Hepatocyte (in vitro differentiated cells): ENCODE results near the gene KY. TPM values are rescaled to one million over a fixed set of nuclear protein-coding genes. Genes with fewer than 3 reads are reported as not detected.

Source experiments
- DNase-seq: peaks from one replicate; pipeline ENCODE4 v3.0.0-alpha.2; 2016; ENCODE audit warnings: low spot score
- H2AFZ ChIP-seq: fragments of 200-600 bp; sonication (generic); 2 replicates; pipeline ENCODE4 v1.6.0; 2016; ENCODE audit warnings: antibody characterized with exemption, mild to moderate bottlenecking
- H3K27ac ChIP-seq: fragments of 200-600 bp; sonication (generic); 2 replicates; pipeline ENCODE4 v1.5.1; 2016; ENCODE audit warnings: mild to moderate bottlenecking
- H3K27me3 ChIP-seq: fragments of 200-600 bp; sonication (generic); 2 replicates; pipeline ENCODE4 v1.6.1; 2016
- H3K36me3 ChIP-seq: fragments of 200-600 bp; sonication (generic); replicated peaks from 2 replicates; pipeline ENCODE4 v1.5.1; 2016; ENCODE audit warnings: low read depth; ENCODE audit not compliant: insufficient read depth
- H3K4me1 ChIP-seq: fragments of 200-600 bp; sonication (generic); 2 replicates; pipeline ENCODE4 v1.5.1; 2016; ENCODE audit warnings: mild to moderate bottlenecking, moderate library complexity; ENCODE audit not compliant: insufficient read depth
- H3K4me2 ChIP-seq: fragments of 200-600 bp; sonication (generic); 2 replicates; pipeline ENCODE4 v1.6.0; 2016
- H3K4me3 ChIP-seq: fragments of 200-600 bp; sonication (generic); 2 replicates; pipeline ENCODE4 v1.5.1; 2016; ENCODE audit warnings: mild to moderate bottlenecking
- H3K79me2 ChIP-seq: fragments of 200-600 bp; sonication (generic); 2 replicates; pipeline ENCODE4 v1.6.0; 2017; ENCODE audit warnings: mild to moderate bottlenecking
- H3K9me2 ChIP-seq: fragments of 200-600 bp; sonication (generic); replicated peaks from 2 replicates; pipeline ENCODE4 v1.6.0; 2017; ENCODE audit warnings: mild to moderate bottlenecking; ENCODE audit not compliant: insufficient read depth
- H3K9me3 ChIP-seq: fragments of 200-600 bp; sonication (generic); 2 replicates; pipeline ENCODE4 v1.5.1; 2016; ENCODE audit warnings: low read depth, mild to moderate bottlenecking
- H4K20me1 ChIP-seq: fragments of 200-600 bp; sonication (generic); 2 replicates; pipeline ENCODE4 v1.6.0; 2016; ENCODE audit warnings: mild to moderate bottlenecking; ENCODE audit not compliant: insufficient read depth, poor library complexity, severe bottlenecking
- EZH2 ChIP-seq: fragments of 200-600 bp; sonication (generic); IDR thresholded peaks from 2 replicates; pipeline ENCODE4 v1.6.1; 2016; ENCODE audit warnings: antibody characterized with exemption, mild to moderate bottlenecking, borderline replicate concordance
- EZH2phosphoT487 ChIP-seq: fragments of 200-600 bp; sonication (generic); IDR thresholded peaks from one replicate; pipeline ENCODE4 v1.6.1; 2018; ENCODE audit warnings: antibody characterized with exemption, mild to moderate bottlenecking, low read depth, moderate library complexity; ENCODE audit not compliant: unreplicated experiment, severe bottlenecking
- WGBS: methylation state at CpG from one replicate; pipeline ENCODE4 v1.1.6; 2016; ENCODE audit warnings: low lambda C conversion rate; ENCODE audit errors: missing lambda C conversion rate; 5-methylcytosine and 5-hydroxymethylcytosine counted together
- polyA plus RNA-seq: library from polyadenylated mRNA; unstranded; fragments of >200 nt; fragmentation: Nextera tagmentation; extraction: Ambion mirVana; gene quantifications from 2 replicates; pipeline ENCODE4 v1.2.1, GENCODE V29; 2016
- total RNA-seq: library from RNA; depleted of rRNA; stranded (reverse); fragments of >200 nt; gene quantifications from 2 replicates; pipeline ENCODE4 v1.2.3, GENCODE V29; 2014
- TF ChIP-seq, protein P1 (sequence below): fragments of 200-600 bp; sonication (generic); IDR thresholded peaks from 2 replicates; pipeline ENCODE4 v1.5.1; 2016; ENCODE audit warnings: antibody characterized with exemption, mild to moderate bottlenecking; ENCODE audit not compliant: poor library complexity

KY gene
- total and polyA plus RNA-seq, 2 experiments from 2014 or later = 0.53 to 1.6 TPM

DNA sequence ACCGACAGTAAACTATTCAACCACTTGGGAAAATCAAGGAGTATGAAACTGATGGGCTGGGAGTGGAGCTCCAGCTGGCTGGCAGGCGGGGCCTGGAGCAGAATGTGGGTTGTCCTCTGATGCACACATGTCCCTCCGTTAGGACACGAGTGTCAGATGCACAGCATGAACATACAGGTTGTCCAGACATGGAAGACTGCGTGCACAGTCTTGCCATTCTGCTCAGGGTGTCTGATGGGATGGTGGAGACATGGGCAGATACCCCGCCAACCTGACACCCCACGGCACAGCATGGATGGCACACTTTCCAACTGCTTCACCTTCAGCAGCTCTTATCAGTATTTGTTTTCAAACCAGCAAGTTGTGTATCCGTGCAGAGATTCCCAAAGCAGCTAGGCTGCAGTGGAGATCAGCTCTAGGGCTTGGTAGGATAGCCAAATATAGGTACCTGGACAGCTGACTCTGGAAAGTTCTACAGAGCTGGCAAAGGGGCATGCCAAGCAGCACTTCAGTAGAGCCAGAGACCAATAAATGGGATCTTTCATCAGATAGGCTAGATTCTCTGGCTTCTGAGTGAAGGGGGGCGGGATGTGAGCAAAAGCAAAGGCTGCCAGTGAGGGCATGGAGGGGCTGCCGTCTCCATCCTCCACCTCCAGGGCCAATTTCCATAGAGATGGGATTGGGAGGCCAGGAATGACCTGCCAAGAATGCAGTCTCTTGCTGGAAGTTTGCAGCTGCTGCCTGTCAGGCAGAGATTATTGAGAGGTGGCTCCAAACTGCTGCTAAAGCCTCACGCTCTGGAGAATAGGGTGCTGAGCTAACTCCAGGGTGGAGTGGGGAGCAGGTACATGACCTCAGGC lies 47.2 kb upstream of the KY start:
- H3K79me2 ChIP-seq = no peaks in the 10 kb centered on the region
- WGBS = 87% methylated on average over 11 of the region's 11 CpGs

GRCh38 chr3:134696155-134696554 lies 45.3 kb upstream of the KY start:
- H3K27ac ChIP-seq = no peak overlapping the region
- H2AFZ ChIP-seq = no peak overlapping the region
- H3K9me2 ChIP-seq = no peaks in the 10 kb centered on the region
- 91% methylated on average over 4 of the region's 4 CpGs for WGBS
- H3K4me3 ChIP-seq = no peak overlapping the region
- H3K36me3 ChIP-seq = no peaks in the 10 kb centered on the region
- H3K4me1 ChIP-seq = no peaks in the 10 kb centered on the region
- no peak overlapping the region for H3K4me2 ChIP-seq
- H3K79me2 ChIP-seq = no peaks in the 10 kb centered on the region
- TF ChIP-seq, protein P1, sequence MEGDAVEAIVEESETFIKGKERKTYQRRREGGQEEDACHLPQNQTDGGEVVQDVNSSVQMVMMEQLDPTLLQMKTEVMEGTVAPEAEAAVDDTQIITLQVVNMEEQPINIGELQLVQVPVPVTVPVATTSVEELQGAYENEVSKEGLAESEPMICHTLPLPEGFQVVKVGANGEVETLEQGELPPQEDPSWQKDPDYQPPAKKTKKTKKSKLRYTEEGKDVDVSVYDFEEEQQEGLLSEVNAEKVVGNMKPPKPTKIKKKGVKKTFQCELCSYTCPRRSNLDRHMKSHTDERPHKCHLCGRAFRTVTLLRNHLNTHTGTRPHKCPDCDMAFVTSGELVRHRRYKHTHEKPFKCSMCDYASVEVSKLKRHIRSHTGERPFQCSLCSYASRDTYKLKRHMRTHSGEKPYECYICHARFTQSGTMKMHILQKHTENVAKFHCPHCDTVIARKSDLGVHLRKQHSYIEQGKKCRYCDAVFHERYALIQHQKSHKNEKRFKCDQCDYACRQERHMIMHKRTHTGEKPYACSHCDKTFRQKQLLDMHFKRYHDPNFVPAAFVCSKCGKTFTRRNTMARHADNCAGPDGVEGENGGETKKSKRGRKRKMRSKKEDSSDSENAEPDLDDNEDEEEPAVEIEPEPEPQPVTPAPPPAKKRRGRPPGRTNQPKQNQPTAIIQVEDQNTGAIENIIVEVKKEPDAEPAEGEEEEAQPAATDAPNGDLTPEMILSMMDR = no peak
- TF ChIP-seq EZH2phosphoT487 (no peak), EZH2 (no peak)
- no peak for DNase-seq
- no peaks in the 10 kb centered on the region for H3K9me3 ChIP-seq
- H3K27me3 ChIP-seq = no peaks in the 10 kb centered on the region
- no peaks in the 10 kb centered on the region for H4K20me1 ChIP-seq

More for the DNA sequence above, 47.2 kb upstream of the KY start:
- Histone ChIP-seq H3K9me3 (no peaks in the 10 kb centered on the region), H3K9me2 (no peaks in the 10 kb centered on the region), H3K4me1 (no peaks in the 10 kb centered on the region), H3K4me2 (no peak overlapping the region), H3K4me3 (no peak overlapping the region), H4K20me1 (no peaks in the 10 kb centered on the region), H3K36me3 (no peaks in the 10 kb centered on the region), H3K27me3 (no peaks in the 10 kb centered on the region), H2AFZ (no peak overlapping the region), H3K27ac (no peak overlapping the region)
- no peak for DNase-seq
- no peak for TF ChIP-seq EZH2

GRCh38 chr3:134694946-134695543 lies 44.2 kb upstream of the KY start:
- no peaks in the 10 kb centered on the region for H3K9me3 ChIP-seq
- no peak overlapping the region for H3K27ac ChIP-seq
- TF ChIP-seq EZH2phosphoT487 = no peak
- TF ChIP-seq, protein P1 = no peak
- no peak for TF ChIP-seq EZH2
- no peaks in the 10 kb centered on the region for H4K20me1 ChIP-seq
- H3K4me3 ChIP-seq = no peak overlapping the region
- no peak overlapping the region for H2AFZ ChIP-seq
- H3K79me2 ChIP-seq = no peaks in the 10 kb centered on the region
- H3K4me2 ChIP-seq = no peak overlapping the region
- H3K27me3 ChIP-seq = no peaks in the 10 kb centered on the region
- no peak for DNase-seq
- H3K36me3 ChIP-seq = no peaks in the 10 kb centered on the region
- WGBS = 68% methylated on average over 7 of the region's 7 CpGs
- H3K4me1 ChIP-seq = no peaks in the 10 kb centered on the region
- H3K9me2 ChIP-seq = no peaks in the 10 kb centered on the region

GRCh38 chr3:134694466-134694865 lies 43.6 kb upstream of the KY start:
- Histone ChIP-seq H3K4me3 (no peak overlapping the region), H3K9me2 (no peaks in the 10 kb centered on the region), H4K20me1 (no peaks in the 10 kb centered on the region), H3K79me2 (no peaks in the 10 kb centered on the region), H3K9me3 (no peaks in the 10 kb centered on the region), H3K27ac (no peak overlapping the region), H3K27me3 (no peaks in the 10 kb centered on the region), H3K4me1 (no peaks in the 10 kb centered on the region), H3K36me3 (no peaks in the 10 kb centered on the region), H2AFZ (no peak overlapping the region), H3K4me2 (no peak overlapping the region)
- DNase-seq = no peak
- TF ChIP-seq, protein P1 = no peak
- TF ChIP-seq EZH2 (no peak), EZH2phosphoT487 (no peak)
